HCT116 (cell line): Measurements from ENCODE around the gene PIGN. TPM values are rescaled to one million over a fixed set of nuclear protein-coding genes. Genes with fewer than 3 reads are reported as not detected.

ENCODE experiments used
- ATAC-seq: fragments of 200-7000 bp; cut with Tn5 transposase; 2 replicates; pipeline ENCODE4 v1.9.1; 2020; ENCODE audit warnings: mild to moderate bottlenecking, moderate library complexity
- BruUV-seq: library from RNA; stranded (reverse); fragments of 400-500 nt; replicated peaks from 2 replicates; lab custom pipeline; 2021; lab: Mats Ljungman, UMichigan
- CTCF ChIA-PET: fragments of 300-600 bp; sonication (Branson Sonifier 250); formaldehyde crosslinking; loops from one replicate; lab custom pipeline; 2021; ENCODE audit warnings: antibody characterized with exemption; lab: Charles Lee
- POLR2A ChIA-PET: fragments of 300-600, 350-600 bp; sonication (Branson Sonifier 250); formaldehyde crosslinking; loops from one replicate; lab custom pipeline; 2021; ENCODE audit warnings: antibody characterized with exemption; lab: Charles Lee
- RAD21 ChIA-PET, 2 experiments: fragments of 300-600 bp; sonication (Branson Sonifier 250); formaldehyde crosslinking; loops; one replicate each; lab custom pipeline; 2023; ENCODE audit warnings: low total read pairs in 2 of 2; ENCODE audit not compliant: uncharacterized antibody in 2 of 2, unreplicated experiment in 2 of 2, low non-redundant PET in 1 of 2; lab: Charles Lee
- DNase-seq: peaks from one replicate; pipeline ENCODE4 v3.0.0-alpha.2; 2010; ENCODE audit warnings: low read depth, low spot score
- H2AFZ ChIP-seq: fragments of 200-600 bp; shearing (Covaris generic), sonication (generic); 2 replicates; pipeline ENCODE4 v1.6.1; 2017; ENCODE audit warnings: low read depth, mixed run types, mixed read lengths, antibody characterized with exemption, low read length; ENCODE audit not compliant: poor library complexity, severe bottlenecking
- H3K27ac ChIP-seq: 2 replicates; pipeline ENCODE4 v1.5.1; 2012; ENCODE audit warnings: low read depth, low read length
- H3K27me3 ChIP-seq: fragments of 200-600 bp; sonication (generic); 2 replicates; pipeline ENCODE4 v1.6.1; 2016; ENCODE audit warnings: mixed run types, low read length, mixed read lengths; ENCODE audit not compliant: insufficient read depth
- H3K36me3 ChIP-seq, 2 experiments: fragments of 200-500 bp in 1 of 2; fragments of 200-600 bp in 1 of 2; sonication (Bioruptor generic) in 1 of 2; sonication (generic) in 1 of 2; 2 replicates each; pipeline versions ENCODE4 v1.5.1 to v1.6.1; 2014 to 2016; ENCODE audit warnings: low read length in 2 of 2, inconsistent platforms in 1 of 2, mixed read lengths in 1 of 2, mixed run types in 1 of 2; ENCODE audit not compliant: insufficient read depth in 2 of 2, control insufficient read depth in 1 of 2
- H3K4me1 ChIP-seq, 2 experiments: fragments of 200-600 bp in 1 of 2; sonication (generic) in 1 of 2; 2 replicates each; pipeline versions ENCODE4 v1.5.1 to v1.6.1; 2012 to 2017; ENCODE audit warnings: low read length in 2 of 2, inconsistent platforms in 1 of 2, mild to moderate bottlenecking in 1 of 2, mixed read lengths in 1 of 2, mixed run types in 1 of 2, moderate library complexity in 1 of 2; ENCODE audit not compliant: insufficient read depth in 2 of 2, control insufficient read depth in 1 of 2
- H3K4me2 ChIP-seq: fragments of 200-600 bp; sonication (generic); 2 replicates; pipeline ENCODE4 v1.6.1; 2017; ENCODE audit warnings: mixed run types, low read length, mixed read lengths
- H3K4me3 ChIP-seq, 2 experiments: fragments of 200-600 bp in 1 of 2; sonication (generic) in 1 of 2; replicated peaks in 1 of 2; 2 replicates each; pipeline ENCODE4 v1.5.1; 2011 to 2016; ENCODE audit warnings: low read length in 2 of 2, control low read depth in 1 of 2, low read depth in 1 of 2, mild to moderate bottlenecking in 1 of 2, mixed read lengths in 1 of 2, mixed run types in 1 of 2
- H3K79me2 ChIP-seq: fragments of 200-600 bp; sonication (generic); 2 replicates; pipeline ENCODE4 v1.6.1; 2017; ENCODE audit warnings: mild to moderate bottlenecking, mixed run types, low read length, moderate library complexity, mixed read lengths; ENCODE audit not compliant: insufficient read depth
- H3K9ac ChIP-seq: fragments of 200-600 bp; sonication (generic); 2 replicates; pipeline ENCODE4 v1.6.1; 2016; ENCODE audit warnings: low read length, mixed read lengths
- H3K9me2 ChIP-seq: fragments of 200-600 bp; sonication (generic), shearing (Covaris generic); 2 replicates; pipeline ENCODE4 v1.6.1; 2017; ENCODE audit warnings: mixed run types, mild to moderate bottlenecking, moderate library complexity; ENCODE audit not compliant: insufficient read depth
- H3K9me3 ChIP-seq, 2 experiments: fragments of 200-500 bp in 1 of 2; fragments of 200-600 bp in 1 of 2; sonication (Bioruptor generic) in 1 of 2; sonication (generic) in 1 of 2; 2 replicates each; pipeline ENCODE4 v1.6.1; 2014 to 2017; ENCODE audit warnings: low read length in 2 of 2, mixed read lengths in 2 of 2, inconsistent platforms in 1 of 2, low read depth in 1 of 2, mild to moderate bottlenecking in 1 of 2, mixed run types in 1 of 2, moderate library complexity in 1 of 2; ENCODE audit not compliant: control insufficient read depth in 1 of 2, insufficient read depth in 1 of 2
- H4K20me1 ChIP-seq: fragments of 200-600 bp; sonication (generic), shearing (Covaris generic); 2 replicates; pipeline ENCODE4 v1.6.1; 2017; ENCODE audit warnings: mixed run types, mild to moderate bottlenecking, moderate library complexity; ENCODE audit not compliant: insufficient read depth
- ATF3 ChIP-seq: IDR thresholded peaks from 2 replicates; pipeline ENCODE4 v1.6.1; 2012
- CBX3 ChIP-seq: IDR thresholded peaks from 2 replicates; pipeline ENCODE4 v1.6.1; 2012; ENCODE audit warnings: low read depth
- CEBPB ChIP-seq: IDR thresholded peaks from 2 replicates; pipeline ENCODE4 v1.6.1; 2012; ENCODE audit warnings: low read depth
- CTCF ChIP-seq, 3 experiments: fragments of 200-600 bp in 1 of 3; sonication (generic) in 1 of 3; IDR thresholded peaks in 2 of 3; conservative IDR thresholded peaks in 1 of 3; 2 replicates each; pipeline ENCODE4 v1.5.1; 2012 to 2017; ENCODE audit warnings: low read depth in 2 of 3, low read length in 2 of 3, antibody characterized with exemption in 1 of 3, borderline replicate concordance in 1 of 3, control low read depth in 1 of 3, mild to moderate bottlenecking in 1 of 3, mixed read lengths in 1 of 3, mixed run types in 1 of 3, moderate library complexity in 1 of 3; ENCODE audit not compliant: insufficient read depth in 1 of 3
- ELF1 ChIP-seq: IDR thresholded peaks from 2 replicates; pipeline ENCODE4 v1.6.1; 2012; ENCODE audit warnings: low read depth, borderline replicate concordance
- EZH2 ChIP-seq: fragments of 200-600 bp; sonication (generic); IDR thresholded peaks from 2 replicates; pipeline ENCODE4 v1.6.1; 2017; ENCODE audit warnings: antibody characterized with exemption, mixed run types
- FOSL1 ChIP-seq: IDR thresholded peaks from 2 replicates; pipeline ENCODE4 v1.6.1; 2012; ENCODE audit warnings: low read depth
- JUND ChIP-seq: IDR thresholded peaks from 2 replicates; pipeline ENCODE4 v1.6.1; 2012
- POLR2A ChIP-seq: IDR thresholded peaks from 2 replicates; pipeline ENCODE4 v1.7.0; 2011; ENCODE audit warnings: borderline replicate concordance; ENCODE audit not compliant: insufficient read depth, insufficient read length; ENCODE audit errors: extremely low read depth
- POLR2AphosphoS5 ChIP-seq: IDR thresholded peaks from 2 replicates; pipeline ENCODE4 v1.6.1; 2011; ENCODE audit warnings: mild to moderate bottlenecking, low read depth, low read length, moderate library complexity
- RAD21 ChIP-seq: IDR thresholded peaks from 2 replicates; pipeline ENCODE4 v1.6.1; 2012; ENCODE audit warnings: low read depth, mild to moderate bottlenecking
- REST ChIP-seq: IDR thresholded peaks from 2 replicates; pipeline ENCODE4 v1.6.1; 2012; ENCODE audit warnings: low read depth
- SP1 ChIP-seq: IDR thresholded peaks from 2 replicates; pipeline ENCODE4 v1.6.1; 2012; ENCODE audit warnings: low read depth
- SRF ChIP-seq: IDR thresholded peaks from 2 replicates; pipeline ENCODE4 v1.6.1; 2012; ENCODE audit warnings: low read depth
- TCF7L2 ChIP-seq: IDR thresholded peaks from 2 replicates; pipeline ENCODE4 v1.7.0; 2011; ENCODE audit warnings: borderline replicate concordance, inconsistent platforms; ENCODE audit not compliant: insufficient read depth, insufficient read length; ENCODE audit errors: extremely low read depth
- YY1 ChIP-seq: IDR thresholded peaks from 2 replicates; pipeline ENCODE4 v1.6.1; 2011; ENCODE audit warnings: low read length, low read depth, moderate library complexity, mild to moderate bottlenecking; ENCODE audit not compliant: insufficient replicate concordance; ENCODE audit errors: extremely low read depth
- ZBTB33 ChIP-seq: IDR thresholded peaks from 2 replicates; pipeline ENCODE4 v1.6.1; 2011; ENCODE audit warnings: mild to moderate bottlenecking, low read length, moderate library complexity; ENCODE audit not compliant: insufficient replicate concordance; ENCODE audit errors: extremely low read depth
- intact Hi-C: fragments of 100-400 bp; cut with micrococcal nuclease; formaldehyde crosslinking; loops from 2 replicates; pipeline ENCODE4 v1.10.0; 2022
- total RNA-seq: library from RNA; stranded (reverse); gene quantifications from one replicate; pipeline ENCODE4 v1.2.1, GENCODE V29; 2021; ENCODE audit not compliant: unreplicated experiment

The PIGN gene
- total RNA-seq, 1 experiment from 2014 or later = 12.2 TPM

- DNase-seq (no peak), ATAC-seq (no peak; the same call in 1 of the 2 replicates)
- Histone ChIP-seq H3K4me1 (peaks cover 0 to 15% of the 10 kb centered on the region in 2 experiments; a peak in 3 of 4 replicates), H3K4me3 (no peak overlapping the region), H4K20me1 (no peaks in the 10 kb centered on the region), H3K27me3 (no peaks in the 10 kb centered on the region), H3K9me2 (no peaks in the 10 kb centered on the region), H3K9me3 (no peaks in the 10 kb centered on the region), H3K27ac (no peak overlapping the region), H3K79me2 (no peaks in the 10 kb centered on the region), H3K9ac (no peak overlapping the region), H3K4me2 (peak overlapping the region; percentile 49), H2AFZ (peak overlapping the region; percentile 83), H3K36me3 (no peaks in the 10 kb centered on the region)
- no peak for TF ChIP-seq RAD21
- no peak for TF ChIP-seq POLR2A
- TF ChIP-seq CTCF (IDR thresholded peaks at IDR 0.05 in 2 of 3, conservative IDR thresholded peaks at IDR 0.05 in 1 of 3; ENCODE audit: borderline replicate concordance in 1 of 3, insufficient read depth in 1 of 3, low read depth in 2 of 3, low read length in 2 of 3) = no peak
- no peak for TF ChIP-seq CBX3
- no peak for TF ChIP-seq REST
- TF ChIP-seq CEBPB = no peak
- no peak for TF ChIP-seq SRF
- TF ChIP-seq EZH2 = no peak
- TF ChIP-seq ELF1 = no peak
- no peak for TF ChIP-seq ATF3
- TF ChIP-seq FOSL1 = no peak
- TF ChIP-seq ZBTB33 = no peak
- no peak for TF ChIP-seq TCF7L2
- TF ChIP-seq POLR2AphosphoS5 = no peak
- TF ChIP-seq SP1 = no peak
- TF ChIP-seq JUND = no peak
- TF ChIP-seq YY1 = no peak
- BruUV-seq = no TSS peak
- POLR2A ChIA-PET = no interaction called here
- CTCF ChIA-PET = no interaction called here
- RAD21 ChIA-PET = no interaction called here
- intact Hi-C loops = no loop called here
These were observed 195.0 kb downstream of the PIGN start for GRCh38 chr18:61991836-61992235.
